HG02678 (cell line): ENCODE measurements around the gene PAM16.

ENCODE experiments used
- ATAC-seq: cut with Tn5 transposase; IDR thresholded peaks from one replicate; pipeline ENCODE4 v1.9.1; 2021; ENCODE audit warnings: mild to moderate bottlenecking, moderate library complexity; ENCODE audit not compliant: unreplicated experiment

The PAM16 gene

DNA sequence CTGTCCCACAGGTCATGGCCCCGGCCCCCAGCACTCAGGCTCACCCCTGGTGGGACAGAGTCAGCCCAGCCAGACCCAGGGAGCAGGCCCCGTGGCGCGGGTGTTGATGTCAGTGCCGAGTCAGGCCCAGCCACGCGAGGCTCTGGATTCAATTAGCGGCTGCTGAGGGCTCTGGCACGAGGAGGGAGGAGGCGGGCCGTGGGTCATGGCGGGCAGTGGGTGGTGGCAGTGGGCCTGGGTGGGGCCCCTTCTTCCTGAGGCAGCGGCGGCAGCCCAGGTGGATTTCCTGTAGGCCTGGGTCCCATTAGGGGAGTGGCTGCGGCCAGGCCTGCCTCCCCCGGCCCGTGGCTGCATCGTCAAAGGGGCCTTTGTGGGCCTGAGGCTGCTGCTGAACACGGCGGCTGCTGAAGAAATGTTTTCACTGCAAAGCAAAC, 33.4 kb upstream of the PAM16 start:
- no peak for ATAC-seq

GRCh38 chr16:4383591-4384444, 32.7 kb upstream of the PAM16 start:
- ATAC-seq = no peak

GRCh38 chr16:4382795-4383357, 31.8 kb upstream of the PAM16 start:
- ATAC-seq = no peak

GRCh38 chr16:4381935-4382794, 31.0 kb upstream of the PAM16 start:
- no peak for ATAC-seq

- ATAC-seq = no peak
Observed at GRCh38 chr16:4381072-4381934, 30.2 kb upstream of the PAM16 start.

- ATAC-seq = no peak
Observed at GRCh38 chr16:4380119-4381063, 29.3 kb upstream of the PAM16 start.

GRCh38 chr16:4378999-4379690, 28.0 kb upstream of the PAM16 start:
- ATAC-seq = no peak

- no peak for ATAC-seq
Observed at GRCh38 chr16:4378161-4378666, 27.1 kb upstream of the PAM16 start.

GRCh38 chr16:4377573-4378154, 26.5 kb upstream of the PAM16 start:
- no peak for ATAC-seq

GRCh38 chr16:4376893-4377572, 25.9 kb upstream of the PAM16 start:
- ATAC-seq = no peak

DNA sequence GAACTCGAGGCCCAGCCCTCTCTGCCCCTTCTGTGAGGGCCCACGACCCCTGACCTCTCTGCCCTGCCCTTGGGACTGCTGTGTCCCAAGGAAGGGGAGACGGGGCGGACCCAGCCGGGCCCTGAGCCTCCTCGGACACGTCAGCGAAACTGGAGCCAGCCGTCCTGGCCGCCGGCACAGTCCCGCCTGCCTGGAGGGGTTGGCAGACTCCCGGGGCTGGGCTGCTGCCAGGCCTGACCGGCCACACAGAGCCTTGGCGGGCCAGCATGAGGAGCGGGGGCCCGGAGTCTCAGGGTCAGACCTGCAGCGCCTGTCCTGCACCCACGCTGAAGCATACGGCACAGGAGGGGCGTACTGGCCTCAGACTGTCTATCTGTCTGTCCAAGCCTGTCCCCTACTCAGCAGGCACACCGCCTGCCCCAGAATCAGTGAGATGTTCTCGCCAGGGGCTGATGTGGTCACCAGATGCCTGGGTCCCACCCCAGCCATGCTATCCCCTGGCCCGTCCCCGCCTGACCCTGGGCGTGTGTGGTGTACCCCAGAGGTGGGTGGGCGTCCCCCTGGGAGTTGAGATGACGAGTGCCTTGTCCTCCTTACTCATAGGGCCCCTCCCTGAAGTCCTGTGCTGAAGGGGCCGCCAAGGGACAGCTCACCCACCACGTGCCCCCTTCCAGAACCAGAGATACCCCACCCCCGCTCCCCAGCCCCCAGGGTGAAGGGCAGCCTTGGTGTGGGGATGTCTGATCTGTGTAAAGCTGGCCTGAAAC, 25.2 kb upstream of the PAM16 start:
- no peak for ATAC-seq

GRCh38 chr16:4375717-4376116, 24.6 kb upstream of the PAM16 start:
- no peak for ATAC-seq

DNA sequence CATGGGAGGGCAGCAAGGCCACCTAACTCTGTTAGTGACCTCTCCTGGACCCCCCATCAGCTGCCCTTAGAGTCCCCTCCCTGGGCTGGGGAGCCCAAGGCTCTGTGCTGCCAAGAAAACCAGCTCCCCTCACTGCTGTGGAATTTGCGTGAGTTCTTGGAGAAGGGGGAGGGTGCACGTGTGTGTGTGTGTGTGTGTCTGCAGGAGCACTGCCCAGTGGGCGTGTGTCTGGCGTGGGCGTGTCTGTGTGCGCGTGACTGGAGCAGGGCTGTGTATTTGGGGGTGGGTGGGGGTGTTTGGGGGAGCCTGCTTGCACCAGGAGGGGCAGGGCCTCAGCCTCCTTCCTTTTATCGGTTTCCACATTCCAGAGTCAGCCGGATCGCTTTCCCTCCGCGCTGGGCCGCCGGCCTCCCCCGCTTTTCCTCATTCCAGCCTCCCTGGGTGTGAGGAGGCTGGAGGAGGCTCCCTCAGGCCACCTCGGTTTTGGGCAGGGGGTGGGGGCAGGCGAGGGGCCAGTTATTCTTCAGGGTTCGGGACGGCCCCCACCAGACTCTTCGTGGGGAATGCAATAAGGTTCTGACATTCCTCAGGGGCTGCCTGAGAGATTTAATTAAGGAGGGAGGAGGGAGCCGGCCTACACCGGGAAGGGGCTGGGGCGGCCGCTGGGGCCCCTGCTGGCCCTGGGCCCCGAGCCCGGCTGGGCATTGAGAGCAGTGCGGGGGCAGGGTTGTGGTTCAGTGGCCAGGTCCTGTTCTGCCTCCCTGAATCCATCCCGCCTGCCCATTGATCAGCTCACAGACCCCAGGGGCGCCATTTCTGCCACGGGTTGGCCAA, 23.0 kb upstream of the PAM16 start:
- no peak for ATAC-seq

- no peak for ATAC-seq
Observed at GRCh38 chr16:4373356-4373908, 22.3 kb upstream of the PAM16 start.

DNA sequence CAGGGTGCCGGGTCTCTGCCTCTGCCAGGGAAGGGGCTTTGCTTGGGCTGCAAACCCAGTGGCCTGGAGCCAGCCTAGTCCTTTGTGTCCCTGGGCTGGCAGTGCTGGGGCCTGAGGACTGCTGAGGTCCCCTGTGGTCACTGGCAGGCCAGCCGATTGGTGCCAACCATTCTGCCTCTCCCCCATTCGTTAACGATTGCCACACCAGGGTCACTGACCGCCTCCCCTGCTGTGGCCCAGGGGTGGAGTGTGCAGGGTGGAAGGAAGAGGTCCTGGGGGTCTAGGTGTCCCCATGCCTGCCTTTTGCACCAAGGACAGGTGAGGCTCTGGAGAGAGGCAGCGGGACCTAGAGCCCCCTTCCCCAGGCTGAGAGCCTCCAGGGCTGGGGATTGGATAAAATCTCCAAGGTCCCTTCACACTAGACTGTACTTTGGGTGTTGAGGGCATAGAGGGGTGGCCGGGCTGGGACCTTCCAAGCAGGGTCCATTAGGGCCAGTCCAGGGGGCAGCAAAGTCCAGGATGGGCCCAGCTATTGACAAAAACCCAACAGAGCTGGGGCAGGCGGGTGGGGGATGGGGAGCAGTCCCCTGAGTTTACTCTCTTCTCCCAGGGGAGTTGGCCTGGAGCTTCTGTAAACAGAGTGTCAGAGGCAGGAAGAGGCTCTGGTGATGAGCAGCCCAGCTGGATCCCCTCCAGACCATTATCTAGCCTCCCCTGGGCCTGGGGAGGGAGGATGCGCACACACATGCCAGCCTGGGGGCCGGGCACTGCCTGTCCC, 21.6 kb upstream of the PAM16 start:
- no peak for ATAC-seq
